ENCODE measurements around the gene EHD1.

Gene EHD1

DNA sequence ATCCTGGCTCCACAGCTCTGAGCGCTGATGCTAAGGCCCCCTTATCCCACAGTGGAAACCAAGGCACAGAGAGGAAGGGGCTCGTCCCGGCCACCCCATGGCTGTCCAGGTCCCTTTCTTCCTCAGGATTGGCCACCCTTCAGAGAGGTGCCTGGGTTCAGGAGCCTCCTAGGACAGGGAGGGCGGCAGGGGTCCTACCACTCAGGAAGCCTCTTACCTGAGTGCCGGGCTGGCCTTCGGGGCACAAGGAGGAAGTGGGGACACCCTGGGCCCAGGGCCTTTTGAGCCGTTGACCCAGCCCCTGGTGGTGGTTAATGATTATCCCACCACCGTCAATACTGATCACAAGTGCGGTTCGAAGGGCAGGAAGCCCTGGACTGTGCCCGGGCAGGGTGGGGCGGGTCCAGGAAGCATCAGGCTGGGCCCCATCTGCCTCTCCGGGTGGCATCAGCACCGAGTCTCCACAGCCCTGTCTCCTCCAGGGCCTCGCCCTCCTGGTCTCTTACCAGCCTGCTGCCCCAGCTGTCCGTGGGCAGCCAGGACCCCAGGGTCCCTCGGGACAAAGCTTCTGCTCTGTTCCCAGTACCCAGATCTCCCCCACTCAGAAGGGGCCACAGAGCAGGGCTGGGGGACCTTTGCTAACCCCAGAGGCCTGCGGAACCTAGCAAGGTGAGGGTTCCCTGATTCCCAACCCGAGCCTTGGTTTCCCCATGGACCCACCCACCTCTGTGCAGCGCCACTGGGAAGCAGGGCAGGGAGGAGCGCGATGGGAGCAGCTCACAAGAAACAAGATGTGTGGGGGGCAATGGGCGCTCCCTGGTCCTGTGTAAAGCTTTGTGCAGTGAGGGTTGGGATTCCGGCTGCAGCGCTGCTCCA is 15.0 kb upstream of the EHD1 start:
- in situ Hi-C loops (cut with HindIII; ENCODE audit: low pct_ligation_motif_present, low pct_unique_long_range_greater_than_20kb, low sequenced_read_pairs), result loop anchor here (5.0 kb wide), 1 partner anchor 41 kb away; no protein-coding TSS in a partner anchor
- DNase-seq, result peak; percentile 60

DNA sequence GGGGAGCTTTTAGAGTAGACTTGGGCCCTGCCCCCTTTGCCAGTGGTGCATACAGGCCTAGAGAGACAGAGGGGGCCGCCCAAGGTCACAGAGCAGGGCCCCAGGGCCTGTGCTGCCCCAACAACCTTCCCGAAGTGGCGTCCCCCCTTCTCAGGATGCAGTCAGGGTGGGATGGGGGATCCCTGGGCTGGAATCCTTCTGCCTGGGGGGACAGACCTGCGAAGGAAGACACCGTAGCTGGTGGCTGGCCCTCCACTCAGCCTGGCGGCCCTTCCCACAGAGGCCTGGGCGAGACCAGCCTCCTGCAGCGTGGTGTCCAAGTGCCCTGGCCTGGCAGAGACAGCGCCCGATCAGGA is 14.4 kb upstream of the EHD1 start:
- DNase-seq, result no peak
- in situ Hi-C loops (cut with HindIII; ENCODE audit: low pct_ligation_motif_present, low pct_unique_long_range_greater_than_20kb, low sequenced_read_pairs), result loop anchor here (5.0 kb wide), 1 partner anchor 41 kb away; no protein-coding TSS in a partner anchor

DNA sequence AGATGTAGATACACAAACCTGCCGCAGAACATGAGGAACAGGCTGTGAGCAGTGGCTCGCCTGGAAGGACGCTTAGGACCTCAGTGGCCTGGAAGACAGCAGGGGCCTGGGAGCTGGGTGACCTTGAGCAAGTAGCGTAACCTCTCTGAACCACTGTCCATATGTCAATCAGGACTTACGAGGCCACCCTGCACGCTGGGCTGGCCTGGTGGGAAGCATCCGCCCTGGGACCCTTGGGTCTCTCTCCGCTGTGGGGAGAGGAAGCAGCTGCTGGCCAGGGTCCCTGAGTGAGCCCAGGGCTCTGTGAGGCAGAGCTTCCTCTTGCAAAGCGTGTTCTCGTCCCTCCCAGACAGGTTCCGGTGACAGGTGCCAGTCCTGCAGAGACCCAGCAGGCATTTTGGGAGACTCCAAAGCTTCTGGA is 14.0 kb upstream of the EHD1 start:
- DNase-seq, result no peak
- in situ Hi-C loops (cut with HindIII; ENCODE audit: low pct_ligation_motif_present, low pct_unique_long_range_greater_than_20kb, low sequenced_read_pairs), result loop anchor here (5.0 kb wide), 1 partner anchor 40 kb away; no protein-coding TSS in a partner anchor

DNA sequence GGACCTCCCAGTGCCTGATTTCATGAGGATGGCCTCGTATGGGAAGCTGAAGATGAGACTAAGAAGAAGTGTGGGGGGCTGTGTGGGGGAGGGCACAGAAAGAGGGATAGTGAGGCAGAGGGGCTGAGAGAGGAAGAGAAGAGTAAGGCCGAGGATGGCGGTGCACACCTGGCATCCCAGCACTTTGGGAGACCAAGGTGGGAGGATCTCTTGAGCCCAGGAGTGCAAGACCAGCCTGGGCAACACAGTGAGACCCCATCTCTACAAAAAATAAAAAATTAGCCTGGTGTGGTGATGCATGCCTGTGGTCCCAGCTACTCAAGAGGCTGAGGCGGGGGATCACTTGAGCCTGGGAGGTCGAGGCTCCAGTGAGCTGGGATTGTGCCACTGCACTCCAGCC is 13.5 kb upstream of the EHD1 start:
- DNase-seq, result no peak
- in situ Hi-C loops (cut with HindIII; ENCODE audit: low pct_ligation_motif_present, low pct_unique_long_range_greater_than_20kb, low sequenced_read_pairs), result loop anchor here (5.0 kb wide), 1 partner anchor 40 kb away; no protein-coding TSS in a partner anchor

DNA sequence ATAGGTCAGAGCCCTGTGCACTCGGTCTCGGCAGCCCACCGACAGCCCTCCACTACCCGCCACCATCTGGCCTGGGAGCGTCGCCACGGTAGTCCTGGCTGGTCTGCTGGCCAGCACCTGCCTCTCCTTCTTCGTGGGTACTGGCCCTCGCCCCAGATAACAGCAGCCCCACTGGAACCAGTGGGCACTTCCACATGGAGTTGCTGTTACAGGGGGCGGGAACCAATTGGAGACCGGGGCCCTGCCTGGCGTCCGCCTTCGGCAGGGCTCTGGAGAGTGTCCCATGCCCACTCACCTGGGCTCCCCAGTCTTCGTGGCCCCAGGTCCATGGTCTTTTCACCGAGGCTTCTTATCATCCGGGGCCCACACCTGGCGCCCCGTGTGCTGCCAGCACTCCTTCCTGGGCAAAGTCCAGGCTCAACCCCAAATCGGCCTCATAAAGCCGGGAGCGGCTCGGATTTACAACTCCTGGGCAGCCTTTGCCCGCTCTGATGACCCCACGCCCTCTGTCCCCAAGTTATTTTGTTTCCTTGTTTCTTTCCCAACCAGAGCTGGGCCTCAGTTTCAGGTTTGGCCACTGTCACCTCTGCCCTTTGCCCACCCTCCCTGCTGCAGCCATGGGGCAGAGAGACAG is 12.9 kb upstream of the EHD1 start:
- DNase-seq, result no peak
- in situ Hi-C loops (cut with HindIII; ENCODE audit: low pct_ligation_motif_present, low pct_unique_long_range_greater_than_20kb, low sequenced_read_pairs), result loop anchor here (5.0 kb wide), 1 partner anchor 39 kb away; no protein-coding TSS in a partner anchor

DNA sequence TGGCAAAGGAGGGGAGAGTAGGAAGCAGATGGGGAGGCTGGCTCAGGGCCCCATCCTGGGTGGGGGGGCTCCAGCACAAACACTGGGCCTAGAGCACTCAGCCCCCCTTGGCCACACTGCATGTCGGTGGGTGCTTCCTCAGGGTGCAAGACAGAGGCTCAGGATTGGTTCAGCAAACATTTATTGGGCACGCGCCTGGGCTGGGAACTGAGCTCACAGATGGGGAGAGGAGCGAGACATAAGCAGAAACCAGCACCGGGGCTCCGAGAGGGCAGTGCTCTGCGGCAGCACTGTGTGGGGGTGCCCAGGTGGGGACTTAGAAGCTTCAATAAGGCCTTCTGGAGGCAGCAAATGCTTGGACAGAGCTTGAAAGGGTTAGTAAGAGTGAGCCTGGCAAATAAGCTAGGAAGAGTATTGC is 12.1 kb upstream of the EHD1 start:
- in situ Hi-C loops (cut with HindIII; ENCODE audit: low pct_ligation_motif_present, low pct_unique_long_range_greater_than_20kb, low sequenced_read_pairs), result loop anchor here (5.0 kb wide), 1 partner anchor 38 kb away; no protein-coding TSS in a partner anchor
- DNase-seq, result no peak

DNA sequence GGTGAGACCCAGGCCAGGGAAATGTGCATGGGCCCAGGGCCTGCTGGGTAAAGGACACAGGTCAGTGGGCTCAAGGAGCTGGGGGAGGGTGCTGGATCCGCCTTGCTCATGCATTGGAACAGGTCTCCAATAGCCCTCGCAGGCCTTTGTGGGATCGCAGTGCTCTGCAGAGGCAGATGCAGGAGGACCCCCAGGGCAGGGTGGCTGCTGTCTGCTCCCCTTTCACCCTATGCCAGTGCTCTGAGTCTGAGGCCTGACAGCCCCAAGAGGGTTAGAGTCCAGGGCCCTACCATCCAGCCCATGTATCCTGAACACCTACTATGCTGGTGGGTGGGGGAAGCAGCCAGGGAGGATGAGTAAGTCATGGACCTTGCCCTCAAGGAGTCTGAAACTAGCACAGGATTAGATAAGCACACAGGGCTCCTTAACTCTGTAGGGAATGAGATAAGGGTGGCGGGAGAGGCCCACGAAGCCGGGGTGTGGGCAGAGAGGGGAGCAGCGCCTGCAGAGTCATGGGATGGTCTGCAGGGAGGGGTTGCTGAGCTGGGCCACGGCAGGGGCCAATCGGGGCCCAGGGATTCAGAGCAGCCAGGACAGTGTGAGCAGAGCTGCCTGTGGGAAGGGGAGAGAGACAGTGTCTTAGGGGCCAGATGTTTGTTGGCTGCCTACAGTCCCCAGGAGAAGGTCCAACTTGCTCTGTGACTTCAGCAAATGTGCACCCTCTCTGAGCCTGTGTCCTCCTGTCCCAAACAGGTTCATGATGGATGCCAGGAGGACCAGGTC is 10.5 kb upstream of the EHD1 start:
- in situ Hi-C loops (cut with HindIII; ENCODE audit: low pct_ligation_motif_present, low pct_unique_long_range_greater_than_20kb, low sequenced_read_pairs), result no loop called here
- DNase-seq, result peak; percentile 52

DNA sequence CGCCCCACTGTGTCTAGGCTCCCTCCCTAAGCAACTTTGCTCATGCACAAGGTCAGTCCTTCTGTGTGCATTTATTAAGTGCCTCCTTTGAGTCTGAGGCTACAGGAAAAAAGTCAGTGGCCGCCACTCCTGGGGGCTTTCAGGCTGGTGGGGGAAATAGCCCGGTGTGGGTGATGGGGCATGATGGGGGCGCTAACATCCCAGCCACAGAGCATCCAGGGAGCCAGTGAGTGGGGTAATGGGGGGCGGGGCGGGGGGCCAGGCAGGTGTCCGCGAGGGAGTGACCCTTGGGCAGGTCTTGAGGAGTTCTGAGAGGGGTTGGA is 9.9 kb upstream of the EHD1 start:
- no peak for DNase-seq
- in situ Hi-C loops (cut with HindIII; ENCODE audit: low pct_ligation_motif_present, low pct_unique_long_range_greater_than_20kb, low sequenced_read_pairs), result no loop called here

DNA sequence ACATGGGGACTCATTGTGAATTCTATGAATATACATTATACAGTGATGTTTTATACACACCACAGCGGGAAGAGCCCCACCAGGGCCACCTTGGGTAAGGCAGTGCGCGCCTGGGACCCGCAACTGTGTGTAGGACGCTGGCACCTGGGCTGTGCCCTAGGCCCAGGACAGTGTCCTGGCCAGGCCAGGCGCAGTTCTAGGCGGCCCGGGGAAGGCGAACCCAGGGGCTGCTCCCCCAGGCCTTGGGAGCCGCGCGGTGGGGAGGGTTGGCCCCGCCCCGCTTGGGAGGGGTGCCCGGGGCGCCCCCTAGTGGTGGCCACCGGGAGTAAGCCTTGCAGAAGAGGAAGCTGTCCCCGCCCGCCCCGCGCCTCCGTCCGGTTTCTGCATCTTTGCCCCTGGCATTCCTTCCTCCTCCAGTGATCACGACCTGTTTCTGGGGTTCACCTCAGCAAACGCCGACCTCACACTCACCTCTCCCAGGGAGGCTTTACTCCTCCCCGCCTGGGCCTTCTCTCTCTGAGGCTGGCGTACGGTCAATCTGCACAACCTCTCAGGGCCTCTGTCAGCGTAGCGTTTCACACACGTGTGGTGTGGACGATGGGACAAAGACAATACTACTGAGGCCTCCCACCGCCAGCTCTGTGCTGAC is 9.5 kb upstream of the EHD1 start:
- peak; percentile 60 for DNase-seq
- in situ Hi-C loops (cut with HindIII; ENCODE audit: low pct_ligation_motif_present, low pct_unique_long_range_greater_than_20kb, low sequenced_read_pairs), result no loop called here

DNA sequence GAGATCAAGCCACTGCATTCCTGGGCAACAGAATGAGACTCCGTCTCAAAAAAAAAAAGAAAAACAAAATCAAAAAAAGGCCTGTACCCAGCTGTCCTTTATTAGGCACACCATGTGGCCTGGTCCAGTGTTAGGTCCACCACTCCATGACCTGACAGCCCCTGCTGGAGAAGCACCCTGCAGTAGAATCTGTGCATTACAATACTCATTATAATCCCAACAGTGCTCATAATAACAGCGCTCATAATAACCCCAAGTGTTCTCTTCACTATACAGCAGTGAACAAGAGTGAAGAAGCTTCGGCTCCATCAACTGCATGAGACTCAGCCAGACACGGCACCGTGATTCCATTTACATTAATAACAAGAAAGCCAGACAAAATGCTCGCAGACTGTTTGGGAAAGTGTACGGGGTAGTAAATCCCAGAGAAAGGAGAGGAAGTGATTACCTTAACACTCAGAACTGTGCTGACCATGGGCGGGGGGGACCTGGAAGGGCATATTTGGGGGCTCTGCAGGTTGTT is 8.9 kb upstream of the EHD1 start:
- in situ Hi-C loops (cut with HindIII; ENCODE audit: low pct_ligation_motif_present, low pct_unique_long_range_greater_than_20kb, low sequenced_read_pairs), result no loop called here

DNA sequence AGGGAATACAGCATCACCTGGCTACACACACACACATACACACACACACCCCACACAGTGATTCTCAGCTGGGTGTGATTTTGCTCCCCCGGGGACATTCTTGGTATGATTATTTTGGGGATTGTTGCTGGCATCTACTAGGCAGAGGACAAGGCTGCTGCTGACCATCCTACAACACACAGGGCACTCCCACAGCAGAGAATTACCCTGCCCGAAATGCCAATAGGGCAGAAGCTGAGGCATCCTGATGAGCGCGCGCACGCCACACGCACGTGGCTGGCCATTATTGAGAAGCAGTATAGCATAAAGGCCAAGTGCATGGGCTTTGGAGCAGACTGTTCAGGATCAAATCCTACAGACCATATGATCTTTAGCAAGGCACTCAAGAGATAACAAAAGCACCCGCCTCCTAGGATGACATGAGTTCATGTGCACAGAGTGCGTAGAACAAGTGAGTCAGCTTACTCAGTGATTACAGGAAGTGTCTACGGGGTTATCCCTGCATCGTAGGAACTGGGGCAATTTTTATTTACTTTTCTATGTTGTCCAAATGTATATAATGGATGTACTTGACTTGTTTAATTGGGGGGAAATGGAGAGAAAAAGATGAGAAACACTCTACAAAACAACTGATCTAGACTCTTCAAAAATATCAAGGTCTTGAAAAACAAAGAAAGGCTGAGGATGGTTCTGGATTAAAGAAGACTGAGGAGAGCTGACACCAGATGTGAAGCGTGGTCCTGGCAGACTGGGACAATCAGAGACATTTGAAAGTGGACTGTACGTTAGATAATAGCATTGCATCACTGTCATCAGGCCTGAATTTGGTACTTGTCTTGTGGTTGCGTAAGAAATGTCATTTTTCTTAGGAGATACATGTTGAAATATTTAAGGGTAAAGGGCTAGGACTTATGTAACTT is 7.2 kb upstream of the EHD1 start:
- peak; percentile 48 for DNase-seq
- in situ Hi-C loops (cut with HindIII; ENCODE audit: low pct_ligation_motif_present, low pct_unique_long_range_greater_than_20kb, low sequenced_read_pairs), result no loop called here

More for the DNA sequence above, 8.9 kb upstream of the EHD1 start:
- DNase-seq, result no peak

DNA sequence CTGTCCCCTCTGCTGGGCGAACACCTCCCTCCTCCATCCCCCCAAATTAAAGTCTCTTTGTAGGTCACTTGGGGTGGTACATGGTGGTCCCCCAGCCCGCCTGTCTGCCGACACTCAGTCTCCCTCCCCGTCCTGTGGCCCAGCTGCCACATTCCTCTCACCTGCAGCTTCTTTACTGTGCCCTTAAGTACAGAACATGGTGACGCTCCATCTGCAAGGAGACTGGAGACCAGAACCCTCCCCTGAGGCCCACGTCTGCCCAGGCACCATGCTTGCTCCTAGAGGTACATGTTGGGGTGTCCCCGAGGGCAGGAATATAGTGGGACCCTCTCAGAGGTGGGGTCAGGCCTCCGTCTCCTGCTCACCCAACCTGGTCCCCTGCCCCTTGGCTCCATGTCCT is 5.6 kb upstream of the EHD1 start:
- no peak for DNase-seq
- in situ Hi-C loops (cut with HindIII; ENCODE audit: low pct_ligation_motif_present, low pct_unique_long_range_greater_than_20kb, low sequenced_read_pairs), result no loop called here

DNA sequence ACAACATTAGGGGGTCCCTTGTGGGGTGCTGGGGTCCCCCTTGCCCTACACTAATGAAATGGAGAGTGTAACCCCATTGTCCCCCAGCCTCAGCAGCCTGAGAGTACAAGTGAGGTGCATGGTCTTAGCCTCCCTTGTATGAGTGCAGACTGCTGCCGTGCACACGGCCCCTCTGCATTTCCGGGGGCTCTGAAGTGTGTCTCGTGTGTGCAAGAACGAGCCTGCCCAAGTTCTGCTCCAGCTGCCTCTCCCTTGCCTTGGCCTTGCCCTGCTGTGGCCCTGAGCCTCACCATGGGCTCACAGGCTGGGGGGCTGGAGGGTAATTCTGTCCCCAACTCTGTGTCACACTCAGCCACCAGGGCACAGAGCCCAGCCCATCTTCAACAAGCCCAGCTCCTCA is 5.2 kb upstream of the EHD1 start:
- in situ Hi-C loops (cut with HindIII; ENCODE audit: low pct_ligation_motif_present, low pct_unique_long_range_greater_than_20kb, low sequenced_read_pairs), result no loop called here
- DNase-seq, result no peak

DNA sequence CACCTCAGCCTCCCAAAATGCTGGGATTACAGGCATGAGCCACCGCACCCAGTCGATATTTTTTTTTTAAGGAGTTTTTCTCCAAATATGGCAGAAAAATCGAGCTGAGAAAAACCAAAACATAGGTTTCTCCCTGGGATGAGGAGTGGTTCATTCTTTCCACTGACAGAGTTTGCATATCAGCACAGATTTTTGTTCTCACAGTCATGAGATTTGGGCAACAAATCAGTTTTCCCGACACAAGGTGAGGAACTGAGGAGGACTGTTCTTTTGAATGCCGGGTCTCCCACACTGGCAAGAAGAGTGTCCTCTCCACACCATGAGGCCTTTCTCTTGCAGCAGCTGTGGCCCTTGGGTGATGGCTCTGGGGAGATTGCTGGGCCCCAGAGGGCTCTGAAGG is 3.8 kb upstream of the EHD1 start:
- in situ Hi-C loops (cut with HindIII; ENCODE audit: low pct_ligation_motif_present, low pct_unique_long_range_greater_than_20kb, low sequenced_read_pairs), result no loop called here
- no peak for DNase-seq

DNA sequence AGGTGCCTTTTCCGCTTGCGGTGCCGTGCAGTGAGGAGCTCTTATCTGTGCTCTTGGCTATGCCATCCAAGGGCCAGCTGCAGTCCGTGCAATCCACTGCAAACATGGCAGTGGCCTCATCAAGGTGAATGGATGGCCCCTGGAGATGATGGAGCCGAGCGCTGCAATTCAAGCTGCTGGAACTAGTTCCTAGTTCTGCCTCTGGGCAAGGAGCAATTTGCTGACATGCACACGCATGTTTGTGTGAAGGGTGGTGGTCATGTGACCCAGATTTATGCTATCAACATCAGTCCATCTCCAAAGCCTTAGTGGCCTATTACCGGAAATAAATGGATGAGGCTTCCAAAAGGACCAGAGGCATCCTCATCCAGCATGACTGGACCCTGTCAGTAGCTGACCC is 3.1 kb upstream of the EHD1 start:
- in situ Hi-C loops (cut with HindIII; ENCODE audit: low pct_ligation_motif_present, low pct_unique_long_range_greater_than_20kb, low sequenced_read_pairs), result no loop called here

DNA sequence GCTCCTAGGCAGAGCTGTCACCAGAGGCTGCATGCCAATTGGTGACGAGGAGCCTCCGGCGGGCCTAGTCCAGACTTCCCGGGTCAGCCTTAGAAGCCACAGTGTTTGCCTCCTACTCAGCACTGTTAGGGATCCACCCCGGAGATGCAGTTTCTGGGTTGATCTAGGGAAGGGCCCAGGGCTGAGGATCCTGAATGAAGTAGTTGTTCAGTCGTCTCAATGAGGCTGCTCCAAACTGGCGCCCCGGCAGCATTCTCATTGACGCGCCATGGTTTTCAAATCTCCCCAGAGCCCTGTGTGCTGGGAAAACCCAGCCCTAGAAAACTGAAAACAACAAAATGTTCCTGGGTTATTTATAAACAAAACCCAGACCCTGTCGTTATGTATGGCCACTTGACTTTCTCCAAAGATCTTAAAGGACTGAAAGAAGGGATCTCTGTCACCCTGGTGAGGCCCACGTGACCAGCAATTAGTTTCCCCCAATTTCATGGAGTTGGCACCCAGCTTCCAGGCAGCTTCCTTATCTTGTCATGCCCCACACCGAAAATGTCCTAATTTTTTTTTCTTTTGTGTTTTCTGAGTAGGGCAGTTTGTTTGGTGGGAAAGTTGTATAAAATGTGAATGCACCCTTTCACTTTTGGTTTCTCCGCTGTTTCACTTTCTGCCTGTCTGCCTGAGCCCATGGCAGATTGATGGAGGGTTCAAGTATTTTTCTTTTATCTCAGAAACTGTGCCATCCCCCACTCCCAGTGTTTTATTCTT is 2.0 kb upstream of the EHD1 start:
- no peak for DNase-seq
- in situ Hi-C loops (cut with HindIII; ENCODE audit: low pct_ligation_motif_present, low pct_unique_long_range_greater_than_20kb, low sequenced_read_pairs), result no loop called here

More for the DNA sequence above, 3.1 kb upstream of the EHD1 start:
- DNase-seq, result no peak

Measured in ACHN (cell line).